Measurements from ENCODE around the gene OR52E1.
"Not testable (repeated sequence)": the region's sequence is repeated elsewhere in the genome, so short reads cannot be mapped to it uniquely, and the experiment has no call there.

The OR52E1 gene

GRCh38 chr11:5069272-5069671, at the start of gene OR52E1:
Gene OR52E1 (plus strand): TSS chr11:5069572.
- DNase-seq (ENCODE audit: low read depth, low spot score): no peak

GRCh38 chr11:5021996-5022395, 47.4 kb upstream of the OR52E1 start:
- no peak for DNase-seq (ENCODE audit: low read depth, low spot score)

GRCh38 chr11:5036669-5037068, 32.7 kb upstream of the OR52E1 start:
- no peak for DNase-seq (ENCODE audit: low read depth, low spot score)

GRCh38 chr11:5037926-5038325, 31.4 kb upstream of the OR52E1 start:
- no peak for DNase-seq (ENCODE audit: low read depth, low spot score)

GRCh38 chr11:5038341-5038740, 31.0 kb upstream of the OR52E1 start:
- DNase-seq (ENCODE audit: low read depth, low spot score): no peak

- no peak for DNase-seq (ENCODE audit: low read depth, low spot score)
Observed at GRCh38 chr11:5040876-5041275, 28.5 kb upstream of the OR52E1 start.

- DNase-seq (ENCODE audit: low read depth, low spot score): no peak
Observed at GRCh38 chr11:5042091-5042490, 27.3 kb upstream of the OR52E1 start.

- DNase-seq (ENCODE audit: low read depth, low spot score): peak; percentile 3
Observed at GRCh38 chr11:5043380-5043779, 26.0 kb upstream of the OR52E1 start.

GRCh38 chr11:5046226-5046625, 23.1 kb upstream of the OR52E1 start, which contains the start of gene OR52J3:
Gene OR52J3 (plus strand): TSS chr11:5046526. CDS start chr11:5046526, 0 bp downstream.
- DNase-seq (ENCODE audit: low read depth, low spot score): no peak

- DNase-seq (ENCODE audit: low read depth, low spot score): no peak
Observed at GRCh38 chr11:5046754-5047330, 22.5 kb upstream of the OR52E1 start.

- DNase-seq (ENCODE audit: low read depth, low spot score): not testable (repeated sequence)
Observed at GRCh38 chr11:5058679-5059078, 10.7 kb upstream of the OR52E1 start.

- no peak for DNase-seq (ENCODE audit: low read depth, low spot score)
Observed at GRCh38 chr11:5059391-5059790, 10.0 kb upstream of the OR52E1 start, which contains the start of gene OR52E2. Gene OR52E2 (minus strand): TSS chr11:5059627. CDS start chr11:5059627, 0 bp downstream.

- DNase-seq (ENCODE audit: low read depth, low spot score): no peak
Observed at GRCh38 chr11:5065027-5065426, 4.3 kb upstream of the OR52E1 start.

- DNase-seq (ENCODE audit: low read depth, low spot score): no peak
Observed at GRCh38 chr11:5071799-5072198, 2.4 kb downstream of the OR52E1 start.

- no peak for DNase-seq (ENCODE audit: low read depth, low spot score)
Observed at GRCh38 chr11:5081405-5081804, 12.0 kb downstream of the OR52E1 start.

GRCh38 chr11:5083602-5084001, 14.2 kb downstream of the OR52E1 start:
- no peak for DNase-seq (ENCODE audit: low read depth, low spot score)

GRCh38 chr11:5088556-5088955, 19.2 kb downstream of the OR52E1 start:
- DNase-seq (ENCODE audit: low read depth, low spot score): no peak

GRCh38 chr11:5090668-5091067, 21.3 kb downstream of the OR52E1 start:
- DNase-seq (ENCODE audit: low read depth, low spot score): no peak

GRCh38 chr11:5092821-5093585, 23.6 kb downstream of the OR52E1 start:
- no peak for DNase-seq (ENCODE audit: low read depth, low spot score)

- DNase-seq (ENCODE audit: low read depth, low spot score): no peak
Observed at GRCh38 chr11:5096011-5096410, 26.6 kb downstream of the OR52E1 start.

GRCh38 chr11:5102246-5102645, 32.9 kb downstream of the OR52E1 start:
- DNase-seq (ENCODE audit: low read depth, low spot score): no peak

GRCh38 chr11:5103066-5103465, 33.7 kb downstream of the OR52E1 start:
- no peak for DNase-seq (ENCODE audit: low read depth, low spot score)

- DNase-seq (ENCODE audit: low read depth, low spot score): no peak
Observed at GRCh38 chr11:5107285-5107684, 37.9 kb downstream of the OR52E1 start.
